ENCODE data around the gene HMGCS1. TPM values are rescaled to one million over a fixed set of nuclear protein-coding genes. Genes with fewer than 3 reads are reported as not detected.
"Not testable (repeated sequence)": the region's sequence is repeated elsewhere in the genome, so short reads cannot be mapped to it uniquely, and the experiment has no call there.

Gene HMGCS1
- total RNA-seq, 4 donors from 2014 or later, result 6.1 to 15.0 (median 8.2) TPM

- intact Hi-C loops (cut with DNase I; ENCODE audit: low total_unique reads) (no loop called here), in situ Hi-C loops (cut with MboI; ENCODE audit: low sequenced_read_pairs in 4 of 4) (no loop called here)
- H3K36me3 ChIP-seq, result no peaks in the 10 kb centered on the region
- no peaks in the 10 kb centered on the region for H3K27me3 ChIP-seq
- DNase-seq, result no peak
- no peak for ATAC-seq
- no peaks in the 10 kb centered on the region for H3K9me3 ChIP-seq
- no peaks in the 10 kb centered on the region for H3K4me1 ChIP-seq
- H3K27ac ChIP-seq, result no peak overlapping the region
- H3K4me3 ChIP-seq, result no peak overlapping the region
- TF ChIP-seq CTCF (IDR thresholded peaks at IDR 0.05 in 4 of 5, conservative IDR thresholded peaks at IDR 0.05 in 1 of 5) (no peak), POLR2A (IDR thresholded peaks at IDR 0.05) (no peak)
Observed at GRCh38 chr5:43332401-43332800, 19.2 kb upstream of the HMGCS1 start.

GRCh38 chr5:43325624-43326023 is 12.4 kb upstream of the HMGCS1 start:
- intact Hi-C loops (cut with DNase I; ENCODE audit: low total_unique reads); H3K4me1 ChIP-seq; ATAC-seq; in situ Hi-C loops (cut with MboI; ENCODE audit: low sequenced_read_pairs in 4 of 4); H3K4me3 ChIP-seq; H3K36me3 ChIP-seq; H3K9me3 ChIP-seq; H3K27ac ChIP-seq; H3K27me3 ChIP-seq; DNase-seq: not testable (repeated sequence)

- H3K4me1 ChIP-seq; H3K27me3 ChIP-seq; intact Hi-C loops (cut with DNase I; ENCODE audit: low total_unique reads); H3K27ac ChIP-seq; H3K4me3 ChIP-seq; H3K36me3 ChIP-seq; DNase-seq; ATAC-seq; H3K9me3 ChIP-seq: not testable (repeated sequence)
- in situ Hi-C loops (cut with MboI; ENCODE audit: low sequenced_read_pairs in 4 of 4), result loop anchor here (25.0 kb wide), 4 partner anchors 164 to 411 kb away; partner anchors contain the start of genes ZNF131 (in 2 of the 4) and TMEM267 (in 1 of the 4)
Observed at GRCh38 chr5:43323488-43323887, 10.3 kb upstream of the HMGCS1 start.

GRCh38 chr5:43320846-43321245 is 7.6 kb upstream of the HMGCS1 start:
- TF ChIP-seq CTCF (IDR thresholded peaks at IDR 0.05 in 4 of 5, conservative IDR thresholded peaks at IDR 0.05 in 1 of 5) (no peak), POLR2A (IDR thresholded peaks at IDR 0.05) (no peak)
- ATAC-seq, result no peak
- Histone ChIP-seq H3K27me3 (no peaks in the 10 kb centered on the region), H3K36me3 (no peaks in the 10 kb centered on the region), H3K27ac (no peak overlapping the region), H3K9me3 (no peaks in the 10 kb centered on the region), H3K4me3 (no peak overlapping the region), H3K4me1 (no peaks in the 10 kb centered on the region)
- in situ Hi-C loops (cut with MboI; ENCODE audit: low sequenced_read_pairs in 4 of 4) (loop anchor here (25.0 kb wide), 4 partner anchors 166 to 409 kb away; partner anchors contain the start of genes ZNF131 (in 2 of the 4) and TMEM267 (in 1 of the 4)), intact Hi-C loops (cut with DNase I; ENCODE audit: low total_unique reads) (no loop called here)
- DNase-seq, result no peak

GRCh38 chr5:43316421-43316820 is 3.2 kb upstream of the HMGCS1 start:
- no peak overlapping the region for H3K27ac ChIP-seq
- H3K27me3 ChIP-seq, result no peaks in the 10 kb centered on the region
- H3K4me1 ChIP-seq, result peaks cover 14 to 18% of the 10 kb centered on the region in 2 donors
- H3K9me3 ChIP-seq, result no peaks in the 10 kb centered on the region
- no peak for TF ChIP-seq CTCF (IDR thresholded peaks at IDR 0.05 in 4 of 5, conservative IDR thresholded peaks at IDR 0.05 in 1 of 5)
- no peak for TF ChIP-seq POLR2A (IDR thresholded peaks at IDR 0.05)
- in situ Hi-C loops (cut with MboI; ENCODE audit: low sequenced_read_pairs in 4 of 4), result loop anchor here (25.0 kb wide), 4 partner anchors 171 to 404 kb away; partner anchors contain the start of genes ZNF131 (in 2 of the 4) and TMEM267 (in 1 of the 4)
- DNase-seq (no peak), ATAC-seq (no peak)
- intact Hi-C loops (cut with DNase I; ENCODE audit: low total_unique reads), result loop anchor here (10.0 kb wide), 2 partner anchors 198 to 412 kb away; partner anchors contain the start of gene C5orf34
- no peaks in the 10 kb centered on the region for H3K36me3 ChIP-seq
- H3K4me3 ChIP-seq, result no peak overlapping the region

GRCh38 chr5:43315682-43316081 is 2.5 kb upstream of the HMGCS1 start:
- no peaks in the 10 kb centered on the region for H3K36me3 ChIP-seq
- DNase-seq, result no peak
- intact Hi-C loops (cut with DNase I; ENCODE audit: low total_unique reads), result loop anchor here (10.0 kb wide), 2 partner anchors 199 to 411 kb away; partner anchors contain the start of gene C5orf34
- no peak overlapping the region for H3K27ac ChIP-seq
- H3K27me3 ChIP-seq, result no peaks in the 10 kb centered on the region
- no peak overlapping the region for H3K4me3 ChIP-seq
- peaks cover 18 to 20% of the 10 kb centered on the region in 2 donors for H3K4me1 ChIP-seq
- ATAC-seq, result no peak
- H3K9me3 ChIP-seq, result no peaks in the 10 kb centered on the region
- no peak for TF ChIP-seq CTCF (IDR thresholded peaks at IDR 0.05 in 4 of 5, conservative IDR thresholded peaks at IDR 0.05 in 1 of 5)
- in situ Hi-C loops (cut with MboI; ENCODE audit: low sequenced_read_pairs in 4 of 4), result loop anchor here (25.0 kb wide), 4 partner anchors 172 to 403 kb away; partner anchors contain the start of genes ZNF131 (in 2 of the 4) and TMEM267 (in 1 of the 4)

All from gastrocnemius medialis (tissue), 4 donors.